OCI-M2 (cell line): ENCODE results near the gene BCOR.

ENCODE experiments used
- DNase-seq: peaks from one replicate; lab custom pipeline; 2025; ENCODE audit not compliant: unreplicated experiment; lab: John Stamatoyannopoulos, UW

The BCOR gene

GRCh38 chrX:40066700-40067099 lies 31.1 kb downstream of the BCOR start:
- no peak for DNase-seq

- DNase-seq = no peak
Measured at GRCh38 chrX:40065296-40066046, 32.3 kb downstream of the BCOR start.

DNA sequence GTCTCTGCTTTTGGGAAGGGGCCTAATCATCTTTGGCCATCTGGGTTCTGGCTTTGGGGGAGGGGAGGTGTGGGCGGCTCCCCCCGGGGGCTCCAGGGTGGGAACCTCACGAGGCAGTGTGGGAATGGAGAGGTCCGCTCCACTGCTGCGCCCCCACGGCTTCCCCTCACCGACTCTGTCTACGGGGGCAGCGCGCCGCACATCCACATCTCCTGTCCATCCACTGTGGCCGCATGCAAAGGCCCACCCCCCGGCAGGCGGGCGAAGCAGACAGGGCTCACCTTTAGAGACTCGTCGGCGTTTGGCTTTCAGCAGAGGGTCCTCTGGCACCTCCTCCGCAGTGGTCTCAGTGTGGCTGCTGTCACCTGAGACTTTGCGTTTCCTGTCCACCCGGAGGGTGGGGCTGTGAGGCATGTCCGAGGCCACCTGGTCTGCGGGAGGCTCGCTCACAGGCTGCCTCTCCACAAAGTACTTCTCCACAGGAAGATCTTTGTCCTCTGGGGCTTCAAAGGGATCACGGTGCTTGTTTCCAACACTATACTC lies 33.6 kb downstream of the BCOR start:
- DNase-seq = no peak

- DNase-seq = no peak
Measured at GRCh38 chrX:40063555-40063954, 34.2 kb downstream of the BCOR start.

DNA sequence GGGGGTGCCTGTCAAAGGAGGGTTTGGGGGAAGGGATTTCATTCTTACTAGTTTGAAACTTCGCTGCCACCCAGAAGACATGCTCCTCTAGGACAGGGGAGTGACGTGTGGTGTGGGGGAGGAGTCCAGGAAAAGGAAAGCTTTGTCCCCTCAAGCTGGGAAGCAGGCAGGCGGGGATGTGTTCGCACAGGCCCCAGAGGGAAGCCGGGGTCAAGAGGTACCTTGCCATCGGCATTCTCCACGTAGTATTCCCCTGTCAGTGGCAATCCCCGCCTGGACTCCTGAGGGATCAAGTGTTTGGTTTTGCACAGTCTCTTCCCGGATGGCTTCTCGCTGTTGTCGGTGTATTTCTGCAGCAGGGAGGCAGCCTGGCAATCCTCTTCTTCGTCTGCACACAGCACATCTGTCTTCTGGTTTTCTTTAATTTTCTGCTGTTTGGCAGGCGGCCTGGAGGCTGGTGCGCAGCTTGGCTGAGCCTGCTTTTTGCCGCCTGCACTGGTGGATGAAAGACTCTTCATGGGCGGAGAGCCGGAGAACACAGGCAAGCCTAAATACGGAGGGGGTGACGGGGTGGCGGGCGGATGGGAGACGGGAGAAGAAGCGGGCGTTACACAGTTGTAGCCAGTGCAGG lies 35.1 kb downstream of the BCOR start:
- no peak for DNase-seq

DNA sequence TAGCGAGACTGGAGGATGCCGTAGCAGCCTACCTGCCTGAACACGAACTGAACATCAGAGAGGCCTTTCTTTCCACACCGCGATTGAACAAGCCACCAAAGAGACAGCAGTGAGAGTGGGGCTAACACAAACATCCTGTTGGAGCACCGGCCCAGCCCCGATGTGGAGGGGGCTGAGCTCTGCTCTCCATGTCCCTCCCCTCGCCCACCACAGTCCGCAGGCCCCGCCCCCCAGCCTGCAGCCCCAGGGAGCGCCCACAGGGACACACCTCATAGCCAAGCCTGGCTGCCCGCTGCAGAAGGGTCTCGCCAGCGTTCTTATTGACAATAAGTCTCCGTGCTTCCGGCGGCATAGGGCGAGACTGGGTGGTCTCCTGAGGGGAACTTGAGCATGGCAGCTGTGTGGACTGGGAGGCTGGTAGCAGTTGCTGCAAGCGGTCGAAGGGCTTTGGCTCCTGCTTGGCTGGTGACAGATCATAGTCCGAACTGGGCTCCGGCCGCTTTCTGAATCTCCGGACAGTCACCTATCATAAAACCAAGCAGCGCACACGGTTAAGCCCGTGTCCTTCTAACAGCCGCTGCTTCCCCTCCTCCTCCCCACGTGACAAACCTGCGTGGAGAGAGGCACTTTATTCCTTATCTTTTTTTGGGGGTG lies 35.8 kb downstream of the BCOR start:
- no peak for DNase-seq

- no peak for DNase-seq
Measured at GRCh38 chrX:40061005-40061404, 36.8 kb downstream of the BCOR start.

GRCh38 chrX:40060356-40060845 lies 37.4 kb downstream of the BCOR start:
- DNase-seq = no peak

DNA sequence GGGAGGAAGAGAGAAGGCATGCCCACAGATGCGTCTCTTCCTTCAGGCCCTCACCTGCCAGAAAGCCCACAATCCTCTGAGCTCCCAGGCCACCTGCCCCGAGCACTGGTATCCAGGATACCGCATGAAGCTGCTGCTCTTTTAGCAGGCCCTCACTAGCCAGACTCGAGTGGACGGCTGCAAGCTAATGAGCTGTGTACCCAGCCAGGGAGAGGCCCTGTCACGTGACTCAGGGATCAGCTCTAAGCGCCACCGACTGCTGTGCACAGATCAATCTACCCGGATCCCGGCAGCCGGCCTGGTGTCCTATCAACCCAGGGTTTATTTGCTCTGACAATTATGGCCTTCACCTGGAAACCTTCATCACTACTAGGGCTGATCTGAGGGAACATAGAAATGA lies 39.0 kb downstream of the BCOR start:
- DNase-seq = no peak

- DNase-seq = no peak
Measured at GRCh38 chrX:40057405-40057804, 40.4 kb downstream of the BCOR start.

DNA sequence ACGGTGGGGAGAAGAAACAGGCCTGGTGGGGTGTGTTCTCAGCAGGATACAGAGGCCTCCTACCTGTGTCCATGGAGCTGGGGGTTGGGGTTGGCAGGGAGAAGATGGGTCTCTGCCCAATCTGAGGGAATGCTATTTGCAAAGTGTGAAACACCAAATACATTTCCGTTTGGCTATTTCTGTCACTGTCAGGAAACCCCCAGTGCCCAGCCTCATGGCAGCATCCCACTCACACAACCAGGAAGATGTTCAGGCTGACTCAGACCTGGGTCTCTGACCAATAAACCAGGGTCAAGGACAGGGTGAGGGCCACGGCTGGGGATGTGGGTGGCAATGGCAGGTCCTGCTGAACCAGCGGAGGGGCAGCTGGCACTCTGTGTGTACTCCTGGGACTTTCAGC lies 41.3 kb downstream of the BCOR start:
- no peak for DNase-seq

DNA sequence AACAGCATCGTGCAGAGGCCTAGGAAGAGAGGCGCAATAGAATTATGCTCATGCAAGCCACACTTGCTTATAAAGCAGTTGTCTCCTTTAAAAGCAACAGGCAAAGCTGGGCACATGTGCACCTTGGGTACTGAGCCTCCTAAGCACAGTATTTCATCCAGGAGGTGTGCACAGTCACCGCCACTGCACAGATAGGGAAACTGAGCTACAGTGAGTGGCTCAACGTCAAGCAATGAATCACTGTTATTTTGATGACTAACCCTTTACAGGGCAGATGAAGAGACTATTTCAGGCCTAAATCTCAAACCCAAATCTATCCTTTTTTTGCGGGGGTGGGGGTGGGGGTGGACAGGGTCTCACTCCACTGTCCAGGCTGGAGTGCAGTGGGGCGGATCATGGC lies 42.3 kb downstream of the BCOR start:
- DNase-seq = no peak

- no peak for DNase-seq
Measured at GRCh38 chrX:40054793-40055192, 43.0 kb downstream of the BCOR start.

DNA sequence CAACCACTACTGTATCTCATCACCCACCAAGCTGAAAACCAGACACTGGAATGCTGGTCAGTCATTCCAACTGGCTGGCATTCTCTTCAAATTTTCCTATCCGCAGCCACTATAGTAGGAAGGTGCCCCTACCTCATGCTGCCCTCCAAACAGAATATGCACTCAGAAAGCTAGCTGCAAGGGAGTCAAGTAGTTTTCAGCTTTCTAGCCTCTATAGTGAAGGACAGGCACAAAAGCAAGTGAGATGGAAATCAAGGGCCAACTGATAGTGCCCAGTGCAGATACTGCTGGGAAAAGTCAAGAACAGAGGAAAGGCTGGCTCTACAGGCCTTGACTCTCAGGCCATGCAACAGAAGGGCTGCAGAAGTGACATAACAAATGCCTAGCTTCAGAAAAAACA lies 47.2 kb downstream of the BCOR start:
- no peak for DNase-seq

GRCh38 chrX:40049084-40049641 lies 48.6 kb downstream of the BCOR start:
- no peak for DNase-seq

DNA sequence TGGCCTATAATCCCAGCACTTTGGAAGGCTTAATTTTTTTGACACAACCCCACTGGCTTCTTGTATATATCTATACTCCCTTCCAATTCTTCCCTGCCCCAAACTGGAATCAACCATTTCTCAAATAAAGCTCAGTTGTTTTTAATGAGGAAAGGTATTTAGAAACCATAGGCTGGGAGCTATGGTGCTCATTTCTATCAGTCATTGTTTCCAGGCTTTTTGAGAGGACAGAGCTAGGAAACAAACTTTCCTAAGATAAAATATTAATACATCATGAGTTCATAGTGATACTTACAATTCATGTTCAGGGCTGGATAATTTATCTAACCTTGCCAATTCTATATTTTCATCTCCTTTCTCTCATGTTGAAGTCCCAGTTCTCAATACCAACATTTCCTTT lies 50.3 kb downstream of the BCOR start:
- DNase-seq = no peak

GRCh38 chrX:40043895-40044294 lies 53.9 kb downstream of the BCOR start:
- no peak for DNase-seq

DNA sequence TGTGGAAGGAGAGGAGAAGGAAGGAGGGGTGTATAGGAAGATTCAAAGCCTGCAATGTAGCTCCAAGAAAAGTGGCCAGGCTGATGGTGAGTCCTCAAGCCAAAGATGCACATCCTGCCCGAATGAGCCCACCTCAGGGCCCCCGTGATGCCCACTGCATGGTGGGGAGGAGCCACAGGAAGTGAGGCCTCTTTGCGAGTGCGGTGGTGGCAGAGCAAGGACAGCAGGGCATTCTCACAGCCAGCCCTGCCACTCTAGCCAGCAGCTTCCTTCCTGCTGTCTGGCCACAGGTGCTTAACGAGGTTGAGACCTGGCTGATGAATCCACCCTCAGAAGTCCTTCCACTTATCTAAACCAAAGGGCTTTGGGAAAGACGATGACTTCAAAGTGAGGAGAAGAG lies 55.8 kb downstream of the BCOR start:
- DNase-seq = no peak

DNA sequence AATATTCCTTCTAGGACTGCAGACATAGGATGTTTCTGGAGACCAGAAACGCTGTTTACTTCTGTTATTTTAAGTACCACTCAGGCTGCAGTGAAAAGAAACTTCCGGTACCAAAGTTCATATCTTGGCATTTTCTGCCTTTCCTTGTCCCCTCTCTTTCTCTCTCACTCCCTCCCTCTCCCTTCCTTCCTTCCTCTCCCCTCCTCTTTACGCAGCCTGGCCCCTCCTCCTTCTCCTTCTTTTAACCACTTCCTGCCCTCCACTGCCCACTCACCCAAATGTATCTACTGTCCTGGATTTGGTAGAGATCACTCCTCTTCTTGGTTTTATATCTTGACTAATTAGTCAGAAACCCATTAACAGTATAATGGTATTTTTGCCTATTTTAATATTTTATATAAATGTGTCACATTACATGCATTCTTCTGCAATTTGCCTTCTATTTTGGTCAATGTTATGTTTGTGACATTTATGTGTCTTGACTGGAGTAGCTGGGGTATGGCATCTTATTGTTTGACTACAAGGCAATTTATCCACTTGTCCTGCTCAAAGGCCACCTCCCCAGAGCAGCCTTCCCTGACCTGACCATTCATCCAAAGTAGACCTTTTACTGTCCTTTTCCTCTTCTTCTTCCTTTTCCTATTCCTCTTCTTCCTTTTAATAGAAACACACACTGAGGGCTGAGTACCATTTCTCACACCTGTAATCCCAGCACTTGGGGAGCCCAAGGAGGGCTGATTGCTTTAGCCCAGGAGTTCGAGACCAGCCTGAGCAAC lies 56.9 kb downstream of the BCOR start:
- DNase-seq = peak; percentile 40

GRCh38 chrX:40039887-40040286 lies 57.9 kb downstream of the BCOR start:
- DNase-seq = no peak

- no peak for DNase-seq
Measured at GRCh38 chrX:40037367-40037766, 60.4 kb downstream of the BCOR start.
